Iris pigment epithelial cell (primary cell): ENCODE measurements around the gene LAMA5.
A peak's percentile ranks its signal among the peaks of the same experiment; 100 is the strongest.

ENCODE experiments used
- DNase-seq: peaks from one replicate; pipeline ENCODE4 v3.0.0-alpha.2; 2011; ENCODE audit warnings: low read depth

LAMA5 gene

GRCh38 chr20:62405108-62405980 lies 38.2 kb upstream of the LAMA5 start:
- DNase-seq: peak; percentile 65

- no peak for DNase-seq
These were observed 37.6 kb upstream of the LAMA5 start for GRCh38 chr20:62404761-62405107.

DNA sequence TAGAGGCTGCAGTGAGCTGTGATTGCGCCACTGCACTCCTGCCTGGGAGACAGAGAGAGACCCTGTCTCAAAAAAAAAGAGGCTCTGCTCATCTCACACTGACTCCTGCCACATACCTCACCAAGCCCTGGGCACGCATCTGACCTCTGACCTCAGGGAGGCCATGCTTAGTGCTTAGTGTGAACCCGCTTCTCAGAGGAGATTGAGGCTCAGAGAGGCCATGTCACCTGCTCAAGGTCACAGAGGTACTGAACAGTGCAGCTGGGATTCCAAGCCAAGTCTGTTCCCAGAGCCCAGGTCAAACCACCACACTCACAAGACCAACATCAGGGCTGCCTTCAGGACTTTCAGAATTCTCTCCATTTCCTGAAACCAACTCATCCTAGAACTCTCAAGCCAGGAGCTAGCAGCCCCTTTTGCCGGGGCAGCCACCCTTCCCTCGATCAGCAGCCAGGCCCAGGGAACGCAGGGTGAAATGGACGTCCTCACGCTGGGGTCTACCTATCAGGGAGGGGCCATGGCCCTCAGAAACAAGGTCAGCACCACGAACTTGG lies 37.1 kb upstream of the LAMA5 start:
- DNase-seq: no peak

- no peak for DNase-seq
These were observed 36.2 kb upstream of the LAMA5 start for GRCh38 chr20:62403331-62403730.

DNA sequence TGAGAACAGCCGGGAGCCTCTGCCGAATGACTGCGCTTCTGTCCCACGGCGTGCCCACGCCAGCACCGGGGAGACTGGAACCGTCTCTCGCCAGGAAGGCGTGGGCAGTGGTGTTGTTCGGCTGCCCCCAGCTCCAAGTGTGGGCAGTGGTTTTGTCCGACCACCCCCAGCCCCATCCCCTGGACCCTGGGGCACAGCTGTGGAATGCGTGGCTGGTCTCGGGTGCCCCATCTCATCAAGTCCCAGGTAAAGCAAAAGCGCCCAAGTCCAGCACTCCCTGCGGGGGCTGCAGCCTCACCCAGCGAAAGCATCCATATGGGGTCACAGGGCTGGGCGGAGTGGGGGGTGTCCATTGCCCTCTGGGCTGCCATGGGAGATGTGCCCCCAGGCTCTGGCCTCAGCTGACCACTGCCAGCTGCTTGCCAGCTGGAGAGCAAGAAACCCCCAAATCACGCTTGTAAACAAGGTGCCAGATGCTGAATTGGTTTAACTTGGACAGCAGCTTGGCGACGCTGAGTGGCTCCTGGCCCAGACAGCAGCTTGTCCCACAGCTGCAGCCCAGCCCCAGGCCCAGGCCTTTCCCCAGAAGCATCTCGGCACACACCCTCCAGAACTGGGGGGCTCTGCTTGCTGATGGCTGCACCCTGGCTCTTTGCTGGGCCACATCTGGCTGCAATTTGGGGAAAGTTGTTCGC lies 35.5 kb upstream of the LAMA5 start:
- DNase-seq: no peak

DNA sequence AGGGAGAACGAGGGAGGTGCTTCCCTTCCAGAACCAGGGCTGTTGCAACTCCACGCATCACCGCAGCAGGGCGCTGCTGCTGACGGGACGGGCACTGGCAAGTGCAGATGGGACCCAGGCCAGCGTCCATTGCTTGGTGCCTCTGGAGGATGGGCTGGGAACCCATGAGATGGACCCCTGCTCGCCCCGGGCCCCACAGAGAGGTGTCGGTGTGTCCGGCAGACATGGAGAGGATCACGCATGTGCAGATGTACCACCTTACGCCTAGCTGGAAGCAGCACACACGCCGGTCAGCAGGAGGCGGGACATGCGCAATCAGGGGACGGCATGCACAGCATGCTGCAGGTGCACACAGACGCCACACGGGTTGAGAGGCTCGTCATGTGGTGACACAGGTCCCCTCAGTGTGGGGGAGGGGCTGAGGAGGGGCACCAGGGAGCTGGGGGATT lies 34.2 kb upstream of the LAMA5 start:
- no peak for DNase-seq

GRCh38 chr20:62400541-62400940 lies 33.4 kb upstream of the LAMA5 start:
- DNase-seq: no peak

DNA sequence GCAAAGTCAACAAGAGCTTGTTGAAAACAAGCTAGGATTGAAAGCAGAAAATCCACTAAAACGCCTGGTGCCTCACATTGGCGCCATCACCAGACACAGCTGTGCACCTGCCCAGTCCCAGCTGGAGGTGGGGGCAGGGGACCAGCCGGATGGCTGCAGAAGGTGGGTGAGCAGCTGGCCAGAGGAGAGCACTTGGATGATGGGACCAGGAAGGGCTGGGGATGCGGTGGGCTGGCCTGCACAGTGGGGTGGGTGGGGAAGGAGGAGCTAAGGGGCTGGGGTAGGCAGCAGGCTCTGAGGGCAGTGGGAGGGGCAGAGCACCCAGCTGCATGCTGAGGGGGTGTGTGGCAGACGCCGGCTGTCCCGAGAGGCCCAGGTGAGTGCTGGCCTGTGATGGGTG lies 32.9 kb upstream of the LAMA5 start:
- no peak for DNase-seq

- no peak for DNase-seq
These were observed 31.2 kb upstream of the LAMA5 start for GRCh38 chr20:62398120-62398821.

- no peak for DNase-seq
These were observed 29.5 kb upstream of the LAMA5 start for GRCh38 chr20:62396367-62397239.

GRCh38 chr20:62395311-62396242 lies 28.5 kb upstream of the LAMA5 start:
- DNase-seq: no peak

DNA sequence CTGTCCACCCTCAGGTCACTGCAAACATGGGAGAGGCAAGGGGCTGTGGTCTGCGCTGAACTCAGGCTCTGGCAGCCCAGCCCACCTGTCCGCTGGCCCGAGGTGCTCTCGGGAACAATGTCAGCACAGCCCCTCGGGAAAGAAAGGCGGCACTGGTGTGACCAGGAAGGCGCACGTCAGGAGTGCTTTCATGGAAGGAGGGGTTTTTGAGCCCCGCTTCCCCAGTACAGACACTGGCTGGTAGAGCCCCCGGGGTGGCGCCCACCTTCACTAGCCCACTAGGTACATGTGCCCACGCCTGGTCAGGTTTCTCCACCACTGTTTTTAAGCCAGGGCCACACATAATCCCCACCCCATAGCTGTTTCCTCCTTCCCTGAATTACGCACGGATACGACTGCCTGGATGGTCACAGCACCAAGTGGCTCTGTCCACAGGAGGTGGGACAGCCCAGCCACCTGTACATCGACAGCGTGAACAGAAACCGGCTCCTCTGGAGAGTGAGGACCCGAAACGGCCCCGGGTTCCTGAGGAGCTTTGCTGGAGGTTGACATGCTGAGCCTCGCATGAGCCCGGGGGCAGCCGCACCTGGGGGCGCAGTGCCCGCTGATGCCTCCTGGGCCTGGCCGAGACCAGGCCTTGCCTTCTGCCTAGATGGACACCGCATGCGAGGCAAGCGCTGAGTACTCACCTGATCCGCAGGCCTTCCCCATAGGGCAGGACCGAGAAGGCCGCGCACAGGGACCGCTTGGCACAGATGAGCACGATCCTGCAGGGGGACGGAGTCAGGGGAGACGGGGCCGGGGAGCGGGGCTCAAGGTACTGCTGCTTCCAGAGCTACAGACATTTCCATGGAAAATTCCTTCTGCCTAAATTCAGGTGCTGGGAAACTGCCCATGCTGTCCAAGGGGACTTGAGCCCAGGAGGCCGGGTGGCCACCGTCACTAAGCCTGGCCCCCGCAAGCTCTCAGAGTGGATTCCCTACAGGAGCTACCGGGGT lies 27.4 kb upstream of the LAMA5 start:
- no peak for DNase-seq

DNA sequence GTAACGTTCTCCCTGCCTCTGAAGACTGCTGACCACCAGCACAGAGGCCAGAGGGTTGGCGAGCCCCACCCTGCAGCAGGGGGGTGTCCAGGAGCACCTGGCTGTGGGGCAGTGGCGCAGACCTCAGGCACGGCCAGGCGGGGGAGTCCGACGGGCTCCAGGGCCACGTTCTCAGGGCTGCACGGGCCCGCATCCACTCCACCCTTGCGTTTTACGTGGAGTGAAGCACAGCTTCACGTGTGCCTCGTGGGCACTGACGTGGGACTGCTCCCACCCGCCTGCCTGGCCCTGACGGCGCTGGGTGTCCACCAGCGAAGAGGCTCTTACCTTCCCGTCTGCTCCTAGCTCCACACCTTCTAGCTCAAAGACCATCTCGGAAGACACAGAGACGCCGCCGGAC lies 26.7 kb upstream of the LAMA5 start:
- DNase-seq: no peak

GRCh38 chr20:62393335-62393665 lies 26.2 kb upstream of the LAMA5 start:
- DNase-seq: no peak

GRCh38 chr20:62392621-62393334 lies 25.7 kb upstream of the LAMA5 start:
- DNase-seq: no peak

DNA sequence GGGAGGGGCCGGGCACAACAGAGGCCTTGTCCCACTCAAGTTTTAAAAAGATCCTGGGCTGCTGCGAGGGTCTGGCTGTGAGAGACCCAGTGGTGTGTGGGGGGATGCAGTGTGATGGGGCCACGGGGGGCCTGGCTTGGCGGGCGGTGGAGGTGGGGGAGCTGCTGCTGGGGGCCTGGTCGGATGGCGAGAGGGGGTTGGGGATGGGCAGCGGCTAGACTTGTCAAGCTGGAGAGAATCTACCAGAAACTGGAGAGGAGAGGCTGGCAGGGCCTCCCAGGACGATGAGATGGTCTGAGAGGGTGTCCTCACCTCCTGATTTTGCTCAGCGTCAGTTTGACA lies 24.9 kb upstream of the LAMA5 start:
- DNase-seq: no peak

- no peak for DNase-seq
These were observed 24.3 kb upstream of the LAMA5 start for GRCh38 chr20:62391165-62392076.
